Measurements from ENCODE around the gene PPDPF. TPM values are rescaled to one million over a fixed set of nuclear protein-coding genes. Genes with fewer than 3 reads are reported as not detected.

The PPDPF gene
- total and polyA plus RNA-seq, 2 donors (not counting 1 experiment from before 2014, with no cell fraction given): 93.5 to 162 TPM

- ChIA-PET CTCF (no interaction called here), POLR2A (no interaction called here)
- Mint-ChIP-seq H3K4me1 (peaks cover 1% of the 10 kb centered on the region), H3K9me3 (ENCODE audit: insufficient read depth) (peaks cover 2% of the 10 kb centered on the region), H3K27ac (no peak overlapping the region), H3K4me3 (no peak overlapping the region), H3K27me3 (peaks cover 18% of the 10 kb centered on the region)
- Histone ChIP-seq H3K4me2 (replicated peaks; ENCODE audit: low read depth, low read length, poor library complexity, severe bottlenecking) (no peak overlapping the region), H4K20me1 (ENCODE audit: control insufficient read depth, insufficient read depth, low read length, poor library complexity, severe bottlenecking) (no peaks in the 10 kb centered on the region), H3K9me3 (ENCODE audit: control extremely low read depth in 1 of 3, control insufficient read depth in 2 of 3, insufficient read depth in 1 of 3, low read length in 2 of 3) (peaks cover 0 to 21% (median 0%) of the 10 kb centered on the region in 3 donors), H2AFZ (ENCODE audit: insufficient read depth, low read depth, low read length, poor library complexity, severe bottlenecking) (no peak overlapping the region), H3K36me3 (replicated peaks in 1 of 2; ENCODE audit: control extremely low read depth in 1 of 2, control insufficient read depth in 1 of 2, extremely low read depth in 1 of 2, insufficient read depth in 2 of 2, low read length in 1 of 2) (no peaks in the 10 kb centered on the region), H3K4me1 (ENCODE audit: control insufficient read depth in 2 of 2, insufficient read depth in 2 of 2, low read length in 2 of 2) (peaks cover 0 to 5% of the 10 kb centered on the region in 2 donors), H3K27me3 (replicated peaks in 1 of 4; ENCODE audit: control extremely low read depth in 1 of 4, control insufficient read depth in 3 of 4, insufficient read depth in 4 of 4, low read length in 3 of 4) (peaks cover 0 to 43% (median 6%) of the 10 kb centered on the region in 4 experiments), H3K4me3 (ENCODE audit: control extremely low read depth in 1 of 5, extremely low read depth in 1 of 5, insufficient read depth in 1 of 5, low read depth in 2 of 5, low read length in 4 of 5) (no peak overlapping the region), H3K79me2 (ENCODE audit: control insufficient read depth, insufficient read depth, low read length) (no peaks in the 10 kb centered on the region), H3K27ac (ENCODE audit: low read length in 2 of 2) (no peak overlapping the region), H3K9ac (ENCODE audit: low read length) (no peak overlapping the region)
- WGBS (ENCODE audit: insufficient coverage): 71% methylated on average over 11 of the region's 14 CpGs
- ATAC-seq (ENCODE audit: low read depth) (no peak), DNase-seq (no peak)
- intact Hi-C loops (cut with micrococcal nuclease): no loop called here
- TF ChIP-seq EZH2 (IDR thresholded peaks at IDR 0.05; ENCODE audit: borderline replicate concordance, insufficient read depth, low read depth, low read length, poor library complexity, severe bottlenecking): no peak
- TF ChIP-seq CTCF (IDR thresholded peaks at IDR 0.05): no peak
Measured at GRCh38 chr20:63487116-63487764, 33.3 kb upstream of the PPDPF start.

GRCh38 chr20:63487781-63488241 lies 32.8 kb upstream of the PPDPF start:
- no peaks in the 10 kb centered on the region for H3K79me2 ChIP-seq (ENCODE audit: control insufficient read depth, insufficient read depth, low read length)

More at GRCh38 chr20:63487781-63488241, 32.8 kb upstream of the PPDPF start:
- TF ChIP-seq EZH2 (IDR thresholded peaks at IDR 0.05; ENCODE audit: borderline replicate concordance, insufficient read depth, low read depth, low read length, poor library complexity, severe bottlenecking) (no peak), CTCF (IDR thresholded peaks at IDR 0.05) (no peak)
- H3K27me3 ChIP-seq (replicated peaks in 1 of 4; ENCODE audit: control extremely low read depth in 1 of 4, control insufficient read depth in 3 of 4, insufficient read depth in 4 of 4, low read length in 3 of 4): peaks cover 0 to 39% (median 6%) of the 10 kb centered on the region in 4 experiments
- peaks cover 14% of the 10 kb centered on the region for H3K27me3 Mint-ChIP-seq
- no peak overlapping the region for H3K4me3 Mint-ChIP-seq
- no peak overlapping the region for H2AFZ ChIP-seq (ENCODE audit: insufficient read depth, low read depth, low read length, poor library complexity, severe bottlenecking)
- POLR2A ChIA-PET: no interaction called here
- no peak overlapping the region for H3K4me2 ChIP-seq (replicated peaks; ENCODE audit: low read depth, low read length, poor library complexity, severe bottlenecking)
- no peak overlapping the region for H3K4me3 ChIP-seq (ENCODE audit: control extremely low read depth in 1 of 5, extremely low read depth in 1 of 5, insufficient read depth in 1 of 5, low read depth in 2 of 5, low read length in 4 of 5)
- H3K9me3 ChIP-seq (ENCODE audit: control extremely low read depth in 1 of 3, control insufficient read depth in 2 of 3, insufficient read depth in 1 of 3, low read length in 2 of 3): peaks cover 0 to 21% (median 0%) of the 10 kb centered on the region in 3 donors
- peaks cover 1% of the 10 kb centered on the region for H3K4me1 Mint-ChIP-seq
- CTCF ChIA-PET: no interaction called here
- H4K20me1 ChIP-seq (ENCODE audit: control insufficient read depth, insufficient read depth, low read length, poor library complexity, severe bottlenecking): no peaks in the 10 kb centered on the region
- 19% methylated on average over 39 of the region's 40 CpGs for WGBS (ENCODE audit: insufficient coverage)
- no peak for DNase-seq
- peaks cover 2% of the 10 kb centered on the region for H3K9me3 Mint-ChIP-seq (ENCODE audit: insufficient read depth)
- peaks cover 0 to 5% of the 10 kb centered on the region in 2 donors for H3K4me1 ChIP-seq (ENCODE audit: control insufficient read depth in 2 of 2, insufficient read depth in 2 of 2, low read length in 2 of 2)
- H3K27ac ChIP-seq (ENCODE audit: low read length in 2 of 2): no peak overlapping the region
- H3K36me3 ChIP-seq (replicated peaks in 1 of 2; ENCODE audit: control extremely low read depth in 1 of 2, control insufficient read depth in 1 of 2, extremely low read depth in 1 of 2, insufficient read depth in 2 of 2, low read length in 1 of 2): no peaks in the 10 kb centered on the region
- intact Hi-C loops (cut with micrococcal nuclease): no loop called here
- ATAC-seq (ENCODE audit: low read depth): no peak
- no peak overlapping the region for H3K9ac ChIP-seq (ENCODE audit: low read length)
- H3K27ac Mint-ChIP-seq: no peak overlapping the region

Measured in B cell (primary cell).